ENCODE measurements around the gene CHRM4. TPM values are rescaled to one million over a fixed set of nuclear protein-coding genes. Genes with fewer than 3 reads are reported as not detected.

The CHRM4 gene
- total and polyA plus RNA-seq, 2 of the 13 experiments (the other 11 are each of a cell fraction or from before 2014, with no cell fraction given), result 0.13 to 0.21 TPM

GRCh38 chr11:46402957-46403902, 11.7 kb upstream of the CHRM4 start:
- intact Hi-C loops (cut with micrococcal nuclease; ENCODE audit: unreplicated experiment), result no loop called here
- in situ Hi-C loops (cut with HindIII; ENCODE audit: extremely low pct_ligation_motif_present, low pct_unique_long_range_greater_than_20kb), result no loop called here
- TF ChIP-seq U2AF2 (IDR thresholded peaks at IDR 0.05; ENCODE audit: low read depth, low read length), result no peak
- TF ChIP-seq MAFF (IDR thresholded peaks at IDR 0.05; ENCODE audit: low read depth, low read length), result peak; percentile 64
- TF ChIP-seq HNF4A (CRISPR knock-in tag; IDR thresholded peaks at IDR 0.05), result 0 out of 2 replicates have a peak, but pooled peaks have one; percentile 4
- TF ChIP-seq ZFX (CRISPR knock-in tag; IDR thresholded peaks at IDR 0.05; ENCODE audit: low read depth), result no peak
- no peak for TF ChIP-seq ZNF124 (CRISPR knock-in tag; IDR thresholded peaks at IDR 0.05)
- no peak for TF ChIP-seq ZFP82 (CRISPR knock-in tag; IDR thresholded peaks at IDR 0.05; ENCODE audit: borderline replicate concordance)
- TF ChIP-seq IKZF5 (CRISPR knock-in tag; IDR thresholded peaks at IDR 0.05), result no peak
- TF ChIP-seq MAFK (conservative IDR thresholded peaks at IDR 0.05 in 1 of 2, IDR thresholded peaks at IDR 0.05 in 1 of 2; ENCODE audit: low read length in 2 of 2), result peak; percentile 71 to 81
- no peak for TF ChIP-seq ELF1 (CRISPR knock-in tag; IDR thresholded peaks at IDR 0.05)
- TF ChIP-seq SP4 (CRISPR knock-in tag; IDR thresholded peaks at IDR 0.05), result no peak
- TF ChIP-seq MEIS2 (CRISPR knock-in tag; IDR thresholded peaks at IDR 0.05), result no peak
- no peak overlapping the region for H3K4me2 ChIP-seq (ENCODE audit: low read depth, low read length)
- H3K9ac ChIP-seq (ENCODE audit: insufficient read depth, low read depth, low read length), result no peak overlapping the region
- ATAC-seq (no peak; the same call in 1 of the 3 replicates), FAIRE-seq (no peak), DNase-seq (ENCODE audit: low spot score) (no peak)
- H3K36me3 ChIP-seq (replicated peaks in 1 of 2; ENCODE audit: control insufficient read depth in 1 of 2, insufficient read depth in 2 of 2, low read length in 2 of 2), result peaks cover 36 to 59% of the 10 kb centered on the region in 2 experiments
- H2AFZ ChIP-seq (ENCODE audit: low read length), result no peak overlapping the region
- no peaks in the 10 kb centered on the region for H3K9me3 ChIP-seq (ENCODE audit: low read length)
- no peaks in the 10 kb centered on the region; a peak in 1 of 5 replicates for H3K27me3 ChIP-seq (ENCODE audit: control insufficient read depth in 1 of 2, insufficient read depth in 2 of 2, low read length in 2 of 2)
- no peaks in the 10 kb centered on the region for H3K79me2 ChIP-seq (ENCODE audit: insufficient read depth, low read length)
- H3K27ac ChIP-seq (ENCODE audit: extremely low read length, insufficient read depth, low read length), result no peak overlapping the region
- CTCF ChIA-PET (ENCODE audit: low intra/inter-chr PET ratio, low total read pairs), result no interaction called here
- POLR2A ChIA-PET, result no interaction called here
- H3K4me1 ChIP-seq (ENCODE audit: insufficient read depth, low read length), result no peaks in the 10 kb centered on the region; the same call in 1 of the 2 replicates
- H4K20me1 ChIP-seq (ENCODE audit: insufficient read depth, low read length), result peaks cover 14% of the 10 kb centered on the region; the same call in 1 of the 2 replicates
- BruUV-seq (replicated peaks), result no TSS peak
- H3K4me3 ChIP-seq (replicated peaks in 1 of 3; ENCODE audit: insufficient read depth in 1 of 3, low read depth in 2 of 3, low read length in 3 of 3), result no peak overlapping the region
- 86% methylated on average over 6 of the region's 6 CpGs for WGBS (ENCODE audit: low lambda C conversion rate)
